HEK293T (cell line): ENCODE data around the gene GRIFIN.

Source experiments
- ARNT ChIP-seq: fragments of 450-650 bp; IDR thresholded peaks from 2 replicates; pipeline ENCODE4 v1.6.1; 2017; ENCODE audit warnings: mild to moderate bottlenecking
- BHLHE40 ChIP-seq: fragments of 450-650 bp; IDR thresholded peaks from 2 replicates; pipeline ENCODE4 v1.6.1; 2016; ENCODE audit warnings: mild to moderate bottlenecking, moderate library complexity, borderline replicate concordance
- CTBP1 ChIP-seq: fragments of 450-650 bp; IDR thresholded peaks from 2 replicates; pipeline ENCODE4 v1.6.1; 2016; ENCODE audit warnings: borderline replicate concordance
- ELF4 ChIP-seq: fragments of 450-650 bp; IDR thresholded peaks from 2 replicates; pipeline ENCODE4 v1.6.1; 2017; ENCODE audit warnings: antibody characterized with exemption
- FOXA1 ChIP-seq: fragments of 450-650 bp; IDR thresholded peaks from 2 replicates; pipeline ENCODE4 v1.6.1; 2016; ENCODE audit warnings: mild to moderate bottlenecking
- FOXK2 ChIP-seq: fragments of 450-650 bp; IDR thresholded peaks from 2 replicates; pipeline ENCODE4 v1.6.1; 2016; ENCODE audit warnings: mild to moderate bottlenecking
- FOXM1 ChIP-seq: fragments of 450-650 bp; IDR thresholded peaks from 2 replicates; pipeline ENCODE4 v1.6.1; 2017; ENCODE audit warnings: mild to moderate bottlenecking, borderline replicate concordance
- HDGF ChIP-seq: fragments of 450-650 bp; IDR thresholded peaks from 2 replicates; pipeline ENCODE4 v1.6.1; 2017; ENCODE audit warnings: antibody characterized with exemption, borderline replicate concordance
- NFRKB ChIP-seq: fragments of 450-650 bp; IDR thresholded peaks from 2 replicates; pipeline ENCODE4 v1.6.1; 2016; ENCODE audit warnings: mild to moderate bottlenecking, moderate library complexity
- PKNOX1 ChIP-seq: fragments of 450-650 bp; IDR thresholded peaks from 2 replicates; pipeline ENCODE4 v1.6.1; 2016
- SP1 ChIP-seq: fragments of 450-650 bp; IDR thresholded peaks from 2 replicates; pipeline ENCODE4 v1.6.1; 2017
- SUZ12 ChIP-seq: fragments of 450-650 bp; IDR thresholded peaks from 2 replicates; pipeline ENCODE4 v1.6.1; 2016; ENCODE audit warnings: mild to moderate bottlenecking
- ZNF384 ChIP-seq: fragments of 450-650 bp; IDR thresholded peaks from 2 replicates; pipeline ENCODE4 v1.6.1; 2016

DNA sequence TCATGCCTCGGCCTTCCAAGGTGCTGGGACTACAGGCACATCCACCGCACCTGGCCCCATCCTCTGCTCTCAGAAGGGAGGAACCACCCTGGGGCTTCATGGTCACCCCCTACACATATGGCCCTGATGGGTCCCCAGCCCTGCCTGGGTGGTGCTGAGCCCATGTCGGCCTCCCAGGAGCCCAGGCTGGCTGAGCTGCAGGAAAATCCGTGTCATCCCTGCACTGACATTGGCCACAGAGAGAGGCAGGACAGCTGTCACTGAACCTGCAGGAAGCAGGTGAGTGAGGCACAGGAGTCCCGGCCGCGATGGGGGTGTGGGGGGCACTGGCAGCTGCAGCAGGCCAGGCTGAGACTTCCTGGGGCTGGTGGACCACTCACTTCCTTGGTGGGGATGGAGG, 8.0 kb downstream of the GRIFIN start:
- TF ChIP-seq HDGF (no peak), NFRKB (no peak), FOXK2 (no peak), ARNT (no peak), PKNOX1 (no peak), FOXA1 (no peak), SP1 (no peak), FOXM1 (no peak), ZNF384 (no peak), ELF4 (no peak), CTBP1 (no peak), BHLHE40 (no peak), SUZ12 (no peak)
